Fibroblast of skin of right biceps (primary cell): ENCODE measurements around the gene ATP10A.
A peak's percentile ranks its signal among the peaks of the same experiment; 100 is the strongest.

Source experiments
- DNase-seq: peaks from one replicate; pipeline ENCODE4 v3.0.0-alpha.2; 2013

The ATP10A gene, protein sequence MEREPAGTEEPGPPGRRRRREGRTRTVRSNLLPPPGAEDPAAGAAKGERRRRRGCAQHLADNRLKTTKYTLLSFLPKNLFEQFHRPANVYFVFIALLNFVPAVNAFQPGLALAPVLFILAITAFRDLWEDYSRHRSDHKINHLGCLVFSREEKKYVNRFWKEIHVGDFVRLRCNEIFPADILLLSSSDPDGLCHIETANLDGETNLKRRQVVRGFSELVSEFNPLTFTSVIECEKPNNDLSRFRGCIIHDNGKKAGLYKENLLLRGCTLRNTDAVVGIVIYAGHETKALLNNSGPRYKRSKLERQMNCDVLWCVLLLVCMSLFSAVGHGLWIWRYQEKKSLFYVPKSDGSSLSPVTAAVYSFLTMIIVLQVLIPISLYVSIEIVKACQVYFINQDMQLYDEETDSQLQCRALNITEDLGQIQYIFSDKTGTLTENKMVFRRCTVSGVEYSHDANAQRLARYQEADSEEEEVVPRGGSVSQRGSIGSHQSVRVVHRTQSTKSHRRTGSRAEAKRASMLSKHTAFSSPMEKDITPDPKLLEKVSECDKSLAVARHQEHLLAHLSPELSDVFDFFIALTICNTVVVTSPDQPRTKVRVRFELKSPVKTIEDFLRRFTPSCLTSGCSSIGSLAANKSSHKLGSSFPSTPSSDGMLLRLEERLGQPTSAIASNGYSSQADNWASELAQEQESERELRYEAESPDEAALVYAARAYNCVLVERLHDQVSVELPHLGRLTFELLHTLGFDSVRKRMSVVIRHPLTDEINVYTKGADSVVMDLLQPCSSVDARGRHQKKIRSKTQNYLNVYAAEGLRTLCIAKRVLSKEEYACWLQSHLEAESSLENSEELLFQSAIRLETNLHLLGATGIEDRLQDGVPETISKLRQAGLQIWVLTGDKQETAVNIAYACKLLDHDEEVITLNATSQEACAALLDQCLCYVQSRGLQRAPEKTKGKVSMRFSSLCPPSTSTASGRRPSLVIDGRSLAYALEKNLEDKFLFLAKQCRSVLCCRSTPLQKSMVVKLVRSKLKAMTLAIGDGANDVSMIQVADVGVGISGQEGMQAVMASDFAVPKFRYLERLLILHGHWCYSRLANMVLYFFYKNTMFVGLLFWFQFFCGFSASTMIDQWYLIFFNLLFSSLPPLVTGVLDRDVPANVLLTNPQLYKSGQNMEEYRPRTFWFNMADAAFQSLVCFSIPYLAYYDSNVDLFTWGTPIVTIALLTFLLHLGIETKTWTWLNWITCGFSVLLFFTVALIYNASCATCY (N-terminal part only)

GRCh38 chr15:25863111-25863967 lies at the start of gene ATP10A:
Gene ATP10A (minus strand): TSS chr15:25863327. CDS start chr15:25863096, 231 bp downstream.
- DNase-seq = peak; percentile 76

DNA sequence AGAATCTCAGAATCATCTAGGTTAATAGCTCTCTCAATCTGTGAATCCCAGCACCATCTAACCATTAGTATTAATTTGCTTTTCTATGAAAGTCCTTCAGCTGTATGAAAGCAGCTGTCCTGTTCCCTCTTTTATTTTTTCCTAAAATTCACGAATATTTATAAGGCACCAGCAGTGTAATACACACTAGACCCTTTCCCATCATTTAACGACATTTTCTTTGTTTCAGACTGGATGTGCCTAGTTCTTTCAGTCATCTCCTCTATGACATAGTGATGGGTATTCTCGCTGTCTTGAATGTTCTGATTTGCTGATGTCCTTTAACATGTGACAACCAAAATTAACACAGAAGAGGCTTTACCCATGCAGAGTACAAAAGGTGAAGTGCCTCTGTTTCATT lies 48.9 kb upstream of the ATP10A start:
- DNase-seq = no peak

- no peak for DNase-seq
Observed at GRCh38 chr15:25910832-25911231, 47.7 kb upstream of the ATP10A start.

- DNase-seq = no peak
Observed at GRCh38 chr15:25909806-25910205, 46.7 kb upstream of the ATP10A start.

DNA sequence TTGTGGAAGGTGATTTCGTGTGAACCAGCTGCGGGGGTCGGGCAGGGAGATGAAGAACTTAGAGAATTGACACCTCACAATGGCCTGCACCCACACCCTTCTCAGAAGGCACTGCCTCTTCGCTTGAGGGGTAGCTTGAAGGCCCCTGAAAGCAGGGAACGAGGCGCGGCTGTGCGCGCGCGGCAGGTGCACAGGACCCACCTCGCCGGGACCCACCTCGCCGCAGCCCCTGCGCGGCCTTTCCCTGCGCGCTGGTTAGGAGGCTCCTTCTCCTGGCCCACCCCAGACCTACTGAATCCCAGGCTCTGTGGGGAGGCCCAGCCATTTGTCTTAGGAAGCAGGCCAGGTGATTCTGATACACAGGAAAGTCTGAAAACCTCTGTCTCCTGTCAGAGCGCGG lies 46.2 kb upstream of the ATP10A start:
- no peak for DNase-seq

DNA sequence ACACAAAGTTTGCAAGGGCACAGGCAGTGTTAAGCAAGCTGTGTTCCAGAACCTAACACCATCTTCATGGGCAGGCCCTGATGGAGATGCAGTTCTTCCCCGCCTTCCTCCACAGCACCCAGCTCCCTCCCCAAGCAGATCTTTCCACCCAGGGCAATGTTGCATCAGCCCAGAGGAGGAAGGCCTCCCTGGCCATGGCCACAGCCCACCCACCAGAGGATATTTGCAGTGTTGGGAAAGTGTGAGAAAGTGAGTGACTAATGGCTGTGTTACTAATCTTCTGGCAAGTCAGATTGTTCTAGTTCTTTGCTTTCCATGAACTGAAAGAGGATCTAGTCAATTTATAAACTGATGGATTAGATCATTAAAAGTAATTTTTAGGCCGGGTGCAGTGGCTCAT lies 42.0 kb upstream of the ATP10A start:
- peak; percentile 96 for DNase-seq

GRCh38 chr15:25903024-25903581 lies 40.0 kb upstream of the ATP10A start:
- peak; percentile 77 for DNase-seq

DNA sequence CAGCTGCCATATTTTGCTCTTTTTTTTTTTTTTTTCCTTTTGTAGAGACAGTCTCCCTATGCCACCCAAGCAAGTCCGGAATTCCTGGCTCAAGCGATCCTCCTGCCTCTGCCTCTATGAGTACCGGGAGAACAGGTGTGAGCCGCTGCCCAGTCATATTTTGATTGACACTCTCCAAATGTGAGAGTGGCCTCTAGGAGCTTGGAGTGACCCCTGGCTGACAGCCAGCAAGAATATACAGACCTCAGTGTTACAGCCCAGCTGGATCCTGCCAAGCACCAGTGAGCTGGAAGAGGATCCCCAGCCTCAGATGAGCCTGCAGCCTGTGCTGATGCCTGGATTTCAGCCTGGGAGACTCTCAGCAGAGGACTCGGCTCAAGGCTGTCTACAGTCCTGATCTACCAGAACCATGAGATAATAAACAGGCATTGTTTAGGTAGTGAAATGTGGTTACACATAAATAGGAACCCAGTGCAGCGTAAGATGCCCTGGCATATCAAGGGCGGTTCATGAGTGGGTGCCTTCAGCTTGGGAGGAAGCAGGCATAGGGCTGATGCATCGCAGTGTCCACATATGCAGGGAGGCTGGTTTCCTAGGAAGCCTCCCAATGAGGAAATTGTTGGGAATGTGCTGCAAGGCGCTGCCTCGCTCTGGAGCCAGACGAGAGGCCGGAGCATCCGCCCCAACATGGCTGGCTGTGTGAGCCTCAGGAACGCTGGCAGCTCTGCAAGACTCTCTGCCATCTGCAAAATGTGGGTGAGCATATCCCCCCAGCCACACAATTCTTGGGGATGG lies 38.9 kb upstream of the ATP10A start:
- no peak for DNase-seq

DNA sequence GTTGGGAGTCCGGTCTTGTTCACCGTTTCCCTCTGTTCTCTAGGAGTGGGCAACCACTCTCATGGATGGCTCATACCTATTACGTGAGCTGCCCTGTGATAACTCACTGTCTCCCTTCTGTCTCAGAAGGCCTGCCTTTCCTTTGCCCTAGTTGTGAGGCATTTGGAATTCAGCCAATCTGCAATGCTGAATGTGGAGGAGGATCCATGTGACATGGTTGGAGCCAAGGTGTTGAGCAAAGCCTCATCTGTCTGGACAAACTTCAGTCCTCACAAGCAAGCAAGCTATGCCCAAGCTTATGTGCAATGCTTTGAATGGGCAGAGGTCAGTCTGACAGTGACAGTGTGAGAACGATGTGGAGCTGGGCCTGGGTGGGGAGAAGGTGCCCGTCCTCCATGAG lies 37.8 kb upstream of the ATP10A start:
- DNase-seq = peak; percentile 57

- DNase-seq = no peak
Observed at GRCh38 chr15:25900431-25900830, 37.3 kb upstream of the ATP10A start.

GRCh38 chr15:25899870-25900269 lies 36.7 kb upstream of the ATP10A start:
- DNase-seq = peak; percentile 50

GRCh38 chr15:25897658-25898057 lies 34.5 kb upstream of the ATP10A start:
- no peak for DNase-seq

DNA sequence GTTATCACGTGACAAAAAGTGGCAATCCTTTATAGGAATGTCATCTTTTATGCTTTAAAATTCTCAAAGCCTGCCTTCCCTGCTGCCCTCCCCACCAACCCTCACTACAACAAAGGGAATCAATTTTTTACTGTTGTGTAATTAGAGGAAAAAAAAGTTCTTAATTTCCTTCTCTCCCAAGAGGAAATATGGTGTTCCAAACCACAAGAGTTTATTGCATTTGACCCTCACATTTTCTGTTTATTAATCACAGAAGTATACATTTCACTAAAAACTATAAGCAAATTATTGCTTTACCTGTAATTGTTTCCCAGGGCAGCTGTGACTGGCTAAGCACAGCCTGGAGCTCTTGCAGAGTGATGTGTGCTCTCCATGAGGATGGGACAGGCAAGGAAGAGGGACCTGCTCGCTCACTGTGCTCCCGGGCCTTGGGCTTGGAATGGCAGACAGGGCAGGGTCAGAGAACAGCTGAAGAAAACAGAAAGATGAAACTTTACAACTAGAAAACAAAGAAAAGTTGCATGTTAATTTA lies 31.3 kb upstream of the ATP10A start:
- peak; percentile 39 for DNase-seq

DNA sequence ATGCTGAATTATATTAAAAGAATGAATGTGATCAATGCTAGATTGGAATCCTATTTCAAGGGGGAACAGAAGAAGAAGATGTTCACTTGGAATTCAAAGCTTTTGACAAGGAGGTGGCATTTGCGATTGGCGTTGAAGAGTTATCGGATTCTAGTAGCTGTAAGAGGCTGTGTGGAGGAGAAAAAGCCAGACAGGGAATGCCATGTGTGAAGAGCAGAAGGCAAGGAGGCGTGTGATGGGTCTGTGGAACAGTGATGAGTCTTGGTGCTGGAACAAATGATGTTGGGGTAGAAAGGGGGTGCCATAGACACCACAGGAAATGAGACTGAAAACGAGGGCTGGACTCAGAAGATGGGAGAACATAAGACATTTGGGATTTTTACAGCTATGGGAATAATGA lies 30.5 kb upstream of the ATP10A start:
- no peak for DNase-seq

DNA sequence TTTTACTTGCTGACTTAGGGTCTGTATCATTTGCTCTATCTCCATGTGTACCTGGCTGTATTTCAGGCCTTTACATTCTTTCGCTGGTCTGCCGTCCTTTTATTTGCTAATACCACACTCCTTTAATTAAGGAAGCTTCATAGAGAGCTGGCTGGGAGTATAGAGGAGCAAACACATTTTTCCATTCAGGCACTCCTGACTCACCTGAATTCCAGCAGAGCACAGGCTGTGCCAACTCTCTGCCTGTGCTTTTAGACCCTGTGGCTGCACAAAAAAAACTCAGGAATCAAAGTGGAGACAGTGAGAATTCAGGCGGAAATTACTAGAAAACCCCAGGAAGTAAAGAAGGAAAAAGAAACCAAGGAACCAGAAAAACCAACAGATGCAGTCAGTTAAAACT lies 29.0 kb upstream of the ATP10A start:
- DNase-seq = peak; percentile 72

GRCh38 chr15:25891081-25891480 lies 28.0 kb upstream of the ATP10A start:
- DNase-seq = peak; percentile 48

DNA sequence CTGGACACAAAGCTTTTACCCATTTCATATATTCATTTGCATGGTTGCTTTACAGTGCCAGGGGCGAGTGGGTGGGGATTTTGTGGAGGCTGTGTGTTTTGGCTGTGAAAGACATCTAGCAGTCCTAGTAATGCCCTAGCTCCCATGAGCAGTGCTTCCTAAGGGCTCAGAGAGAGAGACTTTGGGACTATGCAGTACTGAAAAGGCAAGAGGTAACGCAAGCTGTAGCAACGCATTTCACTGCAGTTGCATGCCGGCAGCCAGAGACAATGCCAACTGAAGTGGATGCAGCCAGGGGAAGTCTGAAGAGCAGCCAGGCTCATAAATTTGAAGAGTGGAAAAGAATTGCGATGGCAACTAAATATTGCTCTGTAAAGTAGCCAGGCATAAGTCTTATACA lies 27.4 kb upstream of the ATP10A start:
- no peak for DNase-seq

DNA sequence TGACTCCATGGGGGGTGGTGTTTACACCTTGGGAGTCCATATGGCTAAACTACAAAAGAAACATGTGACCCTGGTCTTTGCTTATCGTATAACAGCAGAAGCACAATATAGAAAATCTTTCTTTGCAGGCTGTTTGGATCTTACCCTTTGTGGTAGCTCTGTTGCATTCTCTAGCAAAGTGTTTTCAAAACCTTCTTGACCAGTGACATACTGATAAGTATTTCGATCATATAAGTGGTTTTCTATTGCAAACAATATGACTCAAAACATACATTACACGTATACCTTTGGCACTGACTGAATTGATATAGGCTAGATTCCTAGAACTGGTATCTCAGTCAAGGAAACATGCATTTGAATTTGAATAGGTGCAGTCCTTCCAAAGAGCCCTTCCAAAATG lies 24.7 kb upstream of the ATP10A start:
- no peak for DNase-seq

DNA sequence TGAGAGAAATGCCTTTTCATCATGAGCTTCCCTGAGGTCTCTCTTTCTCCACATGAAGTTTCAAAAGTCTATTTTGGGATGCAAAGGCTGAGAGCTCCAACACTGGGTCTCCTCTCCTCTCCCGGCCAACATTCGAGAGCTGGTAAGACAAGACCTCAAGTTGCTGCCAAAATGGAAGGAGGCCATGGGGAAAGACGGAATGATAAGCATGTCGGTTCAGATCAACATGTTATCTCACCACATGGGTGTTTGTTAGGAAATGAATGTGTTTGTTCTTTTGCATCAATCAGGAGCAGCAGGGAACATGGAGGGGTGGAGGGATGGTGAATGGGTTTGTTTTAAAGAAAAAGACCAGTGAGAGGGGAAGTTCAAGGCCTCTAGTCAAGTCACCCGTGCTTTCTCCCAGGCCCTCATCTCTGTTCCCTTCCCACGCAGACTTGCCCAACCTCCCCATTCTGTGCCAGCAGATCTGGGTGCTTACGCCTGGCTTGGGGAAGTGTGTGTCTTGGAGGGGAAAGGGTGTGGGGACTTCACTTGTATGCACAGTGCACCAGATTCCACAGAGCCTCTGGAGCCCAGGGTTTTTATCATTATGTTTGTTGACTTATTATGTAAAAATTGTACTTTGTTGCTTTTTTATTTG lies 23.5 kb upstream of the ATP10A start:
- DNase-seq = no peak

DNA sequence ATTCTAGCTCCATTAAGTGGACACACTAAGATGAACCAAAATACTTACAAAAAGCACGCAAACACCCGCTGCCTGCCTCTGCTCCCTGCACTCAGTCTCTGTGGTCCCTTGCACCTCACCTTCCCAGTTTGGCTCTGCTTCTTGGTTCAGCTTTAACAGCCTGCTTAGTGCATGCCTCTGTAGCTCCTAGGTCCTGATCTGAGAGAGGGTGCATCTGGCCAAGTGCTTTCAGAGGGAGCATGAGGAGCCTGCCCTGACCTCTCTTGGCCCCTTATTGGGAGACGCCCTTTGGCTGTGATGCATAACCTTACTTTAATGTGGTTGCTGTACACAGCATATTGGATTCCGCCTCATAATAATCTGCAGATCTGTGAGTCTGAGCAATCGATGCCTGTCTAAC lies 21.2 kb upstream of the ATP10A start:
- DNase-seq = no peak
